HL-60 (cell line): ENCODE measurements around the gene TMEM151A.

Source experiments
- CTCF ChIP-seq: IDR thresholded peaks from one replicate; pipeline ENCODE4 v1.5.1; 2011; ENCODE audit warnings: low read length, control low read depth, inconsistent platforms; ENCODE audit not compliant: insufficient read depth
- REST ChIP-seq: IDR thresholded peaks from 2 replicates; pipeline ENCODE4 v1.6.1; 2012; ENCODE audit warnings: low read depth; ENCODE audit not compliant: insufficient replicate concordance

GRCh38 chr11:66345316-66345649 is 53.6 kb downstream of the TMEM151A start:
- TF ChIP-seq CTCF (no peak), REST (no peak)
